ENCODE measurements around the gene CEP250. TPM values are rescaled to one million over a fixed set of nuclear protein-coding genes. Genes with fewer than 3 reads are reported as not detected.
"Not testable (repeated sequence)": the region's sequence is repeated elsewhere in the genome, so short reads cannot be mapped to it uniquely, and the experiment has no call there.

CEP250 gene
- total RNA-seq, 8 experiments from 2014 or later, result 11.7 to 31.7 (median 28.5) TPM

GRCh38 chr20:35517125-35517524 is 61.7 kb downstream of the CEP250 start:
- Histone ChIP-seq H3K27ac (no peak overlapping the region), H3K4me1 (replicated peaks in 1 of 2) (no peaks in the 10 kb centered on the region), H3K4me3 (no peak overlapping the region)
- no peak for ATAC-seq (replicated peaks in 6 of 8)
- in situ Hi-C loops (cut with MboI; ENCODE audit: low pct_unique_long_range_greater_than_20kb in 2 of 9, low sequenced_read_pairs in 9 of 9, unreplicated experiment in 9 of 9), result loop anchor here in 1 of 9 experiments (25.0 kb wide), 1 partner anchor 170 kb away; the partner anchor contains the start of genes NFS1 and ROMO1
- 40 to 100% (median 100%) methylated on average over 1 of the region's 1 CpG; no CpG with 5 or more reads in 7 of the 10 experiments for WGBS, 10 experiments

- in situ Hi-C loops (cut with MboI; ENCODE audit: low pct_unique_long_range_greater_than_20kb in 2 of 9, low sequenced_read_pairs in 9 of 9, unreplicated experiment in 9 of 9), result loop anchor here in 1 of 9 experiments (25.0 kb wide), 1 partner anchor 170 kb away; the partner anchor contains the start of genes NFS1 and ROMO1
- ATAC-seq (replicated peaks in 6 of 8); H3K27ac ChIP-seq; H3K4me3 ChIP-seq; H3K4me1 ChIP-seq (replicated peaks in 1 of 2): not testable (repeated sequence)
- WGBS, 10 experiments, result 60 to 100% (median 80%) methylated on average over 1 to 5 of the region's 5 CpGs; no CpG with 5 or more reads in 1 of the 10 experiments
These were observed 62.4 kb downstream of the CEP250 start for GRCh38 chr20:35517767-35518166.

GRCh38 chr20:35518955-35519354 is 63.6 kb downstream of the CEP250 start:
- H3K4me3 ChIP-seq, result no peak overlapping the region
- no peaks in the 10 kb centered on the region for H3K4me1 ChIP-seq (replicated peaks in 1 of 2)
- 47 to 100% (median 83%) methylated on average over 1 to 9 of the region's 9 CpGs for WGBS, 10 experiments
- H3K27ac ChIP-seq, result no peak overlapping the region
- in situ Hi-C loops (cut with MboI; ENCODE audit: low pct_unique_long_range_greater_than_20kb in 2 of 9, low sequenced_read_pairs in 9 of 9, unreplicated experiment in 9 of 9), result loop anchor here in 1 of 9 experiments (25.0 kb wide), 1 partner anchor 168 kb away; the partner anchor contains the start of genes NFS1 and ROMO1
- no peak for ATAC-seq (replicated peaks in 6 of 8)

GRCh38 chr20:35523298-35523888 is 68.0 kb downstream of the CEP250 start:
- WGBS, 10 experiments, result 27 to 86% (median 80%) methylated on average over 1 to 5 of the region's 6 CpGs; no CpG with 5 or more reads in 5 of the 10 experiments
- Histone ChIP-seq H3K4me1 (replicated peaks in 1 of 2) (peaks cover 0 to 4% of the 10 kb centered on the region in 2 donors), H3K27ac (no peak overlapping the region), H3K4me3 (no peak overlapping the region)
- in situ Hi-C loops (cut with MboI; ENCODE audit: low pct_unique_long_range_greater_than_20kb in 2 of 9, low sequenced_read_pairs in 9 of 9, unreplicated experiment in 9 of 9), result loop anchor here in 1 of 9 experiments (25.0 kb wide), 1 partner anchor 164 kb away; the partner anchor contains the start of genes NFS1 and ROMO1
- peak in 3 of 8 experiments; percentile 48 to 70 (median 65) for ATAC-seq (replicated peaks in 6 of 8)

GRCh38 chr20:35525639-35526038 is 70.2 kb downstream of the CEP250 start:
- Histone ChIP-seq H3K4me3 (no peak overlapping the region), H3K27ac (no peak overlapping the region), H3K4me1 (replicated peaks in 1 of 2) (peaks cover 0 to 4% of the 10 kb centered on the region in 2 donors)
- WGBS, 10 experiments, result 83 to 100% (median 100%) methylated on average over 1 of the region's 1 CpG; no CpG with 5 or more reads in 6 of the 10 experiments
- in situ Hi-C loops (cut with MboI; ENCODE audit: low pct_unique_long_range_greater_than_20kb in 2 of 9, low sequenced_read_pairs in 9 of 9, unreplicated experiment in 9 of 9), result no loop called here
- peak in 2 of 8 experiments; percentile 69 to 70 for ATAC-seq (replicated peaks in 6 of 8)

GRCh38 chr20:35527122-35527769 is 71.8 kb downstream of the CEP250 start:
- Histone ChIP-seq H3K4me1 (replicated peaks in 1 of 2) (peaks cover 0 to 4% of the 10 kb centered on the region in 2 donors), H3K27ac (no peak overlapping the region), H3K4me3 (no peak overlapping the region)
- peak in 5 of 8 experiments; percentile 45 to 86 (median 63) for ATAC-seq (replicated peaks in 6 of 8)
- in situ Hi-C loops (cut with MboI; ENCODE audit: low pct_unique_long_range_greater_than_20kb in 2 of 9, low sequenced_read_pairs in 9 of 9, unreplicated experiment in 9 of 9), result no loop called here
- 50 to 98% (median 72%) methylated on average over 1 to 8 of the region's 12 CpGs; no CpG with 5 or more reads in 3 of the 10 experiments for WGBS, 10 experiments

GRCh38 chr20:35529552-35529951 is 74.2 kb downstream of the CEP250 start, which contains the start of gene C20orf173:
Gene C20orf173, minus strand, starts transcription at chr20:35529652. Its CDS starts 279 bp downstream, at chr20:35529373.
- in situ Hi-C loops (cut with MboI; ENCODE audit: low pct_unique_long_range_greater_than_20kb in 2 of 9, low sequenced_read_pairs in 9 of 9, unreplicated experiment in 9 of 9), result no loop called here
- Histone ChIP-seq H3K27ac (no peak within 1 kb of the TSS), H3K4me3 (no peak within 1 kb of the TSS), H3K4me1 (replicated peaks in 1 of 2) (peaks cover 2 to 4% of the 10 kb centered on the region in 2 donors)
- 100% methylated on average over 1 of the region's 2 CpGs; no CpG with 5 or more reads in 6 of the 10 experiments for WGBS, 10 experiments
- ATAC-seq (replicated peaks in 6 of 8), result no peak

GRCh38 chr20:35539756-35540212 is 84.4 kb downstream of the CEP250 start:
- H3K4me1 ChIP-seq (replicated peaks in 1 of 2), result peaks cover 5 to 8% of the 10 kb centered on the region in 2 donors
- H3K4me3 ChIP-seq, result peak overlapping the region; percentile 10 to 35 (median 15)
- WGBS, 10 experiments, result 0 to 91% (median 63%) methylated on average over 1 to 11 of the region's 11 CpGs
- peak in 5 of 8 experiments; percentile 39 to 82 (median 56) for ATAC-seq (replicated peaks in 6 of 8)
- H3K27ac ChIP-seq, result no peak overlapping the region
- in situ Hi-C loops (cut with MboI; ENCODE audit: low pct_unique_long_range_greater_than_20kb in 2 of 9, low sequenced_read_pairs in 9 of 9, unreplicated experiment in 9 of 9), result no loop called here

- in situ Hi-C loops (cut with MboI; ENCODE audit: low pct_unique_long_range_greater_than_20kb in 2 of 9, low sequenced_read_pairs in 9 of 9, unreplicated experiment in 9 of 9), result no loop called here
- WGBS, 10 experiments, result 7 to 46% (median 23%) methylated on average over 3 to 11 of the region's 13 CpGs; no CpG with 5 or more reads in 1 of the 10 experiments
- no peak for ATAC-seq (replicated peaks in 6 of 8)
- H3K4me3 ChIP-seq, result peak overlapping the region; percentile 65 to 99 (median 94)
- peaks cover 5 to 8% of the 10 kb centered on the region in 2 donors for H3K4me1 ChIP-seq (replicated peaks in 1 of 2)
- no peak overlapping the region for H3K27ac ChIP-seq
These were observed 85.9 kb downstream of the CEP250 start for GRCh38 chr20:35541118-35541782.

- H3K4me1 ChIP-seq (replicated peaks in 1 of 2), result peaks cover 5 to 8% of the 10 kb centered on the region in 2 donors
These were observed 86.6 kb downstream of the CEP250 start, which contains the start of gene ERGIC3 for GRCh38 chr20:35541783-35542662. Gene ERGIC3, plus strand, starts transcription at chr20:35542078. Its CDS starts 20 bp downstream, at chr20:35542098.

GRCh38 chr20:35542990-35543389 is 87.6 kb downstream of the CEP250 start:
- in situ Hi-C loops (cut with MboI; ENCODE audit: low pct_unique_long_range_greater_than_20kb in 2 of 9, low sequenced_read_pairs in 9 of 9, unreplicated experiment in 9 of 9), result no loop called here
- peaks cover 5 to 8% of the 10 kb centered on the region in 2 donors for H3K4me1 ChIP-seq (replicated peaks in 1 of 2)
- WGBS, 10 experiments, result 83 to 100% (median 100%) methylated on average over 1 of the region's 1 CpG; no CpG with 5 or more reads in 6 of the 10 experiments
- ATAC-seq (replicated peaks in 6 of 8), result no peak
- peak overlapping the region in 4 of 5 donors; percentile 65 to 99 (median 94) for H3K4me3 ChIP-seq
- no peak overlapping the region for H3K27ac ChIP-seq

More at GRCh38 chr20:35541783-35542662, 86.6 kb downstream of the CEP250 start, which contains the start of gene ERGIC3:
- 0 to 1% (median 0%) methylated on average over 1 to 10 of the region's 57 CpGs; no CpG with 5 or more reads in 5 of the 10 experiments for WGBS, 10 experiments
- in situ Hi-C loops (cut with MboI; ENCODE audit: low pct_unique_long_range_greater_than_20kb in 2 of 9, low sequenced_read_pairs in 9 of 9, unreplicated experiment in 9 of 9), result no loop called here
- Histone ChIP-seq H3K4me3 (peak within 1 kb of the TSS; percentile 65 to 99 (median 94)), H3K27ac (peak within 1 kb of the TSS; percentile 93 to 95)
- peak; percentile 82 to 98 (median 94) for ATAC-seq (replicated peaks in 6 of 8)
